SK-N-SH treated with all-trans-retinoic acid at 6 μM for 48 hours (cell line): ENCODE results near the gene WFDC1.

ENCODE experiments used
- ATAC-seq: fragments of 200-7000 bp; cut with Tn5 transposase; 3 replicates; pipeline ENCODE4 v1.9.1; 2020; ENCODE audit warnings: mild to moderate bottlenecking, moderate library complexity
- ARNTL ChIP-seq: fragments of 450-650 bp; formaldehyde crosslinking; IDR thresholded peaks from 2 replicates; pipeline ENCODE4 v1.5.0; 2020; ENCODE audit warnings: low read depth, mild to moderate bottlenecking, moderate library complexity, borderline replicate concordance
- BACH2 ChIP-seq: fragments of 250-450 bp; sonication (Bioruptor Pico); IDR thresholded peaks from 2 replicates; pipeline ENCODE4 v1.9.0; 2021; ENCODE audit warnings: mild to moderate bottlenecking, borderline replicate concordance
- CREB5 ChIP-seq: fragments of 250-450 bp; sonication (Bioruptor Pico); IDR thresholded peaks from 2 replicates; pipeline ENCODE4 v1.5.1; 2020; ENCODE audit warnings: low read depth, mild to moderate bottlenecking, moderate library complexity
- CSDC2 ChIP-seq: fragments of 250-450 bp; sonication (Bioruptor Pico); IDR thresholded peaks from 2 replicates; pipeline ENCODE4 v1.5.0; 2020; ENCODE audit warnings: mild to moderate bottlenecking, moderate library complexity
- CSRNP3 ChIP-seq: fragments of 250-450 bp; sonication (Bioruptor Pico); IDR thresholded peaks from 2 replicates; pipeline ENCODE4 v1.5.1; 2021; ENCODE audit warnings: mild to moderate bottlenecking, moderate library complexity
- ESRRG ChIP-seq: fragments of 250-450 bp; sonication (Bioruptor Pico); IDR thresholded peaks from 2 replicates; pipeline ENCODE4 v1.6.1; 2021; ENCODE audit warnings: mild to moderate bottlenecking
- GLIS3 ChIP-seq: fragments of 250-450 bp; sonication (Bioruptor Pico); IDR thresholded peaks from 2 replicates; pipeline ENCODE4 v1.5.0; 2020; ENCODE audit warnings: mild to moderate bottlenecking, moderate library complexity
- ISL1 ChIP-seq: fragments of 250-450 bp; sonication (Bioruptor Pico); IDR thresholded peaks from 2 replicates; pipeline ENCODE4 v2.1.2; 2022; ENCODE audit warnings: mild to moderate bottlenecking, moderate library complexity
- OSR1 ChIP-seq: fragments of 250-450 bp; sonication (Bioruptor Pico); IDR thresholded peaks from 2 replicates; pipeline ENCODE4 v1.8.0; 2022; ENCODE audit warnings: moderate library complexity, mild to moderate bottlenecking, inconsistent platforms
- PATZ1 ChIP-seq: fragments of 250-450 bp; sonication (Bioruptor Pico); IDR thresholded peaks from 2 replicates; pipeline ENCODE4 v1.8.0; 2020; ENCODE audit warnings: mild to moderate bottlenecking, moderate library complexity, borderline replicate concordance
- POU6F1 ChIP-seq: fragments of 250-450 bp; sonication (Bioruptor Pico); IDR thresholded peaks from 2 replicates; pipeline ENCODE4 v1.8.0; 2021; ENCODE audit warnings: low read depth, mild to moderate bottlenecking, moderate library complexity, borderline replicate concordance
- PPARA ChIP-seq: fragments of 250-450 bp; sonication (Bioruptor Pico); IDR thresholded peaks from 2 replicates; pipeline ENCODE4 v1.5.0; 2020; ENCODE audit warnings: mild to moderate bottlenecking, borderline replicate concordance
- RARB ChIP-seq: fragments of 250-450 bp; sonication (Bioruptor Pico); IDR thresholded peaks from 2 replicates; pipeline ENCODE4 v1.8.0; 2021; ENCODE audit warnings: mild to moderate bottlenecking, moderate library complexity
- SNAI2 ChIP-seq: fragments of 250-450 bp; sonication (Bioruptor Pico); IDR thresholded peaks from 2 replicates; pipeline ENCODE4 v1.5.0; 2020; ENCODE audit warnings: mild to moderate bottlenecking, moderate library complexity
- TCF4 ChIP-seq: fragments of 250-450 bp; sonication (Bioruptor Pico); IDR thresholded peaks from 2 replicates; pipeline ENCODE4 v1.8.0; 2021; ENCODE audit warnings: mild to moderate bottlenecking, moderate library complexity, borderline replicate concordance
- TOX ChIP-seq: fragments of 250-450 bp; sonication (Bioruptor Pico); IDR thresholded peaks from 2 replicates; pipeline ENCODE4 v1.8.0; 2021; ENCODE audit warnings: mild to moderate bottlenecking, moderate library complexity, borderline replicate concordance
- TSHZ2 ChIP-seq: fragments of 250-450 bp; sonication (Bioruptor Pico); IDR thresholded peaks from 2 replicates; pipeline ENCODE4 v1.5.0; 2020; ENCODE audit warnings: mild to moderate bottlenecking, moderate library complexity
- ZC3H10 ChIP-seq: fragments of 250-450 bp; sonication (Bioruptor Pico); IDR thresholded peaks from 2 replicates; pipeline ENCODE4 v1.5.1; 2021; ENCODE audit warnings: mild to moderate bottlenecking, moderate library complexity
- ZFP3 ChIP-seq: fragments of 250-450 bp; sonication (Bioruptor Pico); IDR thresholded peaks from 2 replicates; pipeline ENCODE4 v1.5.0; 2020; ENCODE audit warnings: mild to moderate bottlenecking, moderate library complexity
- ZFP30 ChIP-seq: fragments of 450-650 bp; formaldehyde crosslinking; IDR thresholded peaks from 2 replicates; pipeline ENCODE4 v1.5.0; 2022; ENCODE audit warnings: mild to moderate bottlenecking, moderate library complexity
- ZNF565 ChIP-seq: fragments of 450-650 bp; formaldehyde crosslinking; conservative IDR thresholded peaks from 2 replicates; pipeline ENCODE4 v1.5.0; 2020; ENCODE audit warnings: low read depth, mild to moderate bottlenecking, moderate library complexity
- ZNF70 ChIP-seq: fragments of 450-650 bp; formaldehyde crosslinking; IDR thresholded peaks from 2 replicates; pipeline ENCODE4 v1.5.0; 2020; ENCODE audit warnings: mild to moderate bottlenecking, moderate library complexity
- ZNF8 ChIP-seq: fragments of 450-650 bp; formaldehyde crosslinking; IDR thresholded peaks from 2 replicates; pipeline ENCODE4 v1.5.0; 2020; ENCODE audit warnings: mild to moderate bottlenecking, moderate library complexity

The WFDC1 gene

GRCh38 chr16:84271037-84271436 is 23.6 kb upstream of the WFDC1 start:
- no peak for ATAC-seq
- TF ChIP-seq OSR1 (CRISPR knock-in tag) (no peak), ZFP30 (CRISPR knock-in tag) (no peak), CSRNP3 (CRISPR knock-in tag) (no peak), ISL1 (CRISPR knock-in tag) (no peak), PPARA (CRISPR knock-in tag) (no peak), CREB5 (CRISPR knock-in tag) (no peak), ZFP3 (CRISPR knock-in tag) (no peak), PATZ1 (CRISPR knock-in tag) (no peak), ZC3H10 (no peak), BACH2 (CRISPR knock-in tag) (no peak), GLIS3 (CRISPR knock-in tag) (no peak), SNAI2 (CRISPR knock-in tag) (no peak), CSDC2 (CRISPR knock-in tag) (no peak), ZNF565 (CRISPR knock-in tag) (no peak), ZNF70 (CRISPR knock-in tag) (no peak), ESRRG (CRISPR knock-in tag) (no peak), TOX (CRISPR knock-in tag) (no peak), RARB (no peak), ARNTL (no peak)
- TF ChIP-seq, all 23 proteins: peak for 0

GRCh38 chr16:84271866-84272265 is 22.8 kb upstream of the WFDC1 start:
- ATAC-seq: no peak
- TF ChIP-seq ESRRG (CRISPR knock-in tag): no peak

- no peak for TF ChIP-seq PPARA (CRISPR knock-in tag)
- no peak for TF ChIP-seq ZFP3 (CRISPR knock-in tag)
- no peak for TF ChIP-seq ZNF70 (CRISPR knock-in tag)
- TF ChIP-seq BACH2 (CRISPR knock-in tag): no peak
- TF ChIP-seq GLIS3 (CRISPR knock-in tag): no peak
- TF ChIP-seq ZFP30 (CRISPR knock-in tag): no peak
- no peak for TF ChIP-seq TOX (CRISPR knock-in tag)
- no peak for TF ChIP-seq POU6F1 (CRISPR knock-in tag)
- no peak for TF ChIP-seq OSR1 (CRISPR knock-in tag)
- no peak for TF ChIP-seq TSHZ2 (CRISPR knock-in tag)
- no peak for TF ChIP-seq TCF4 (CRISPR knock-in tag)
- TF ChIP-seq ZNF565 (CRISPR knock-in tag): no peak
- no peak for TF ChIP-seq ESRRG (CRISPR knock-in tag)
- no peak for TF ChIP-seq ISL1 (CRISPR knock-in tag)
- TF ChIP-seq ARNTL: no peak
- no peak for TF ChIP-seq CSDC2 (CRISPR knock-in tag)
- TF ChIP-seq CREB5 (CRISPR knock-in tag): no peak
- TF ChIP-seq CSRNP3 (CRISPR knock-in tag): no peak
- TF ChIP-seq ZNF8 (CRISPR knock-in tag): no peak
- TF ChIP-seq SNAI2 (CRISPR knock-in tag): no peak
- ATAC-seq: no peak
Observed at GRCh38 chr16:84272740-84273320, 21.8 kb upstream of the WFDC1 start.
